CD14-positive monocyte (primary cell): ENCODE measurements around the gene ADAMTS10. TPM values are rescaled to one million over a fixed set of nuclear protein-coding genes. Genes with fewer than 3 reads are reported as not detected.
"Not testable (repeated sequence)": the region's sequence is repeated elsewhere in the genome, so short reads cannot be mapped to it uniquely, and the experiment has no call there.

Experiments
- DNase-seq, 3 donors: peaks; one replicate each; pipeline ENCODE4 v3.0.0-alpha.2; 2011 to 2022
- H2AFZ ChIP-seq: 2 replicates; pipeline ENCODE4 v1.6.0; 2012; ENCODE audit warnings: mild to moderate bottlenecking, low read depth, low read length, inconsistent platforms; ENCODE audit not compliant: insufficient read depth, poor library complexity, severe bottlenecking
- H3K27ac ChIP-seq, 2 donors: 1 replicate in 1 of 2; 2 replicates in 1 of 2; pipeline ENCODE4 v1.5.1; 2012 to 2013; ENCODE audit warnings: low read length in 2 of 2, control low read depth in 1 of 2, inconsistent platforms in 1 of 2, low read depth in 1 of 2, mild to moderate bottlenecking in 1 of 2
- H3K27me3 ChIP-seq, 2 donors: one replicate each; pipeline versions ENCODE4 v1.6.0 to v1.6.1; 2011 to 2013; ENCODE audit warnings: low read length in 2 of 2; ENCODE audit not compliant: control insufficient read depth in 2 of 2, insufficient read depth in 2 of 2
- H3K36me3 ChIP-seq, 2 donors: replicated peaks in 1 of 2; 1 replicate in 1 of 2; 2 replicates in 1 of 2; pipeline versions ENCODE4 v1.5.1 to v1.6.1; 2012 to 2013; ENCODE audit warnings: low read length in 2 of 2, control low read depth in 1 of 2, inconsistent platforms in 1 of 2, mild to moderate bottlenecking in 1 of 2; ENCODE audit not compliant: insufficient read depth in 2 of 2, control insufficient read depth in 1 of 2
- H3K4me1 ChIP-seq, 2 donors: 1 replicate in 1 of 2; 2 replicates in 1 of 2; pipeline versions ENCODE4 v1.5.1 to v1.6.1; 2012 to 2013; ENCODE audit warnings: low read length in 2 of 2, control low read depth in 1 of 2, inconsistent platforms in 1 of 2, mild to moderate bottlenecking in 1 of 2, moderate library complexity in 1 of 2; ENCODE audit not compliant: insufficient read depth in 2 of 2, control insufficient read depth in 1 of 2
- H3K4me2 ChIP-seq: replicated peaks from 2 replicates; pipeline ENCODE3; 2012; ENCODE audit warnings: low read length, moderate library complexity, mild to moderate bottlenecking; ENCODE audit not compliant: poor library complexity, severe bottlenecking; ENCODE audit errors: extremely low read depth
- H3K4me3 ChIP-seq, 3 experiments: fragments of 200-600 bp in 1 of 3; sonication (generic) in 1 of 3; replicated peaks in 1 of 3; 1 replicate in 2 of 3; 2 replicates in 1 of 3; pipeline ENCODE4 v1.5.1; 2011 to 2013; ENCODE audit warnings: low read length in 3 of 3, mild to moderate bottlenecking in 3 of 3, control low read depth in 2 of 3, low read depth in 2 of 3, inconsistent platforms in 1 of 3, moderate library complexity in 1 of 3
- H3K79me2 ChIP-seq: 2 replicates; pipeline ENCODE4 v1.6.0; 2012; ENCODE audit warnings: mild to moderate bottlenecking, control low read depth, inconsistent platforms, low read length, moderate library complexity; ENCODE audit not compliant: insufficient read depth
- H3K9ac ChIP-seq: 2 replicates; pipeline ENCODE4 v1.6.0; 2017; ENCODE audit warnings: low read length, mild to moderate bottlenecking; ENCODE audit not compliant: insufficient read depth, poor library complexity, severe bottlenecking
- H3K9me3 ChIP-seq, 2 donors: replicated peaks in 1 of 2; 1 replicate in 1 of 2; 2 replicates in 1 of 2; pipeline versions ENCODE4 v1.5.1 to v1.6.1; 2012 to 2013; ENCODE audit warnings: low read length in 2 of 2, control low read depth in 1 of 2; ENCODE audit not compliant: control insufficient read depth in 1 of 2, insufficient read depth in 1 of 2
- H4K20me1 ChIP-seq: 2 replicates; pipeline ENCODE4 v1.6.0; 2012; ENCODE audit warnings: mild to moderate bottlenecking, low read length, control low read depth, moderate library complexity; ENCODE audit not compliant: insufficient read depth
- H3K27ac Mint-ChIP-seq, 7 donors: one replicate each; pipeline ENCODE4 v1.8.0; 2020; ENCODE audit warnings: mild to moderate bottlenecking in 7 of 7, mixed read lengths in 7 of 7, moderate library complexity in 6 of 7, inconsistent platforms in 2 of 7
- H3K27me3 Mint-ChIP-seq, 3 donors: one replicate each; pipeline ENCODE4 v1.8.0; 2021 to 2022; ENCODE audit warnings: low read depth in 3 of 3, mild to moderate bottlenecking in 3 of 3, mixed read lengths in 3 of 3, moderate library complexity in 3 of 3, inconsistent platforms in 1 of 3
- H3K36me3 Mint-ChIP-seq, 2 donors: one replicate each; pipeline ENCODE4 v1.8.0; 2020; ENCODE audit warnings: mixed read lengths in 2 of 2, inconsistent platforms in 1 of 2, mild to moderate bottlenecking in 1 of 2
- H3K4me1 Mint-ChIP-seq: one replicate; pipeline ENCODE4 v1.8.0; 2020; ENCODE audit warnings: mild to moderate bottlenecking, mixed read lengths
- H3K4me3 Mint-ChIP-seq, 2 donors: one replicate each; pipeline ENCODE4 v1.8.0; 2020; ENCODE audit warnings: mild to moderate bottlenecking in 2 of 2, mixed read lengths in 2 of 2, moderate library complexity in 1 of 2
- H3K9me3 Mint-ChIP-seq, 7 donors: one replicate each; pipeline ENCODE4 v1.8.0; 2020 to 2022; ENCODE audit warnings: mixed read lengths in 7 of 7, mild to moderate bottlenecking in 6 of 7, moderate library complexity in 6 of 7, inconsistent platforms in 2 of 7
- CTCF ChIP-seq: fragments of 200-600 bp; IDR thresholded peaks from one replicate; pipeline ENCODE4 v1.8.0; 2022; ENCODE audit warnings: antibody characterized with exemption, mild to moderate bottlenecking
- WGBS: methylation state at CpG from one replicate; pipeline ENCODE4 v1.1.5; 2013; ENCODE audit warnings: missing lambda C conversion rate; ENCODE audit not compliant: insufficient coverage; 5-methylcytosine and 5-hydroxymethylcytosine counted together
- intact Hi-C, 2 donors: fragments of 100-400 bp; cut with micrococcal nuclease; formaldehyde crosslinking; loops; one replicate each; pipeline versions ENCODE4 v1.15.0 to v1.15.1; 2023
- polyA plus RNA-seq, 3 donors: library from polyadenylated mRNA; depleted of rRNA in 1 of 3; unstranded in 2 of 3; stranded (reverse) in 1 of 3; fragments of 300-500 nt in 2 of 3; fragments of >200 nt in 1 of 3; fragmentation: Illumina TruSeq in 2 of 3; gene quantifications; 1 replicate in 2 of 3; 2 replicates in 1 of 3; pipeline ENCODE4 v1.2.3, GENCODE V29; 2012 to 2021

ADAMTS10 gene
- polyA plus RNA-seq, 3 donors = 2.3 TPM; not detected in 2

- peak overlapping the region in 1 of 7 donors; percentile 29 for H3K27ac Mint-ChIP-seq
Measured at GRCh38 chr19:8629184-8629583, 18.7 kb upstream of the ADAMTS10 start.

GRCh38 chr19:8626842-8627241 lies 16.3 kb upstream of the ADAMTS10 start:
- Histone ChIP-seq H3K79me2 (no peaks in the 10 kb centered on the region), H3K4me1 (no peaks in the 10 kb centered on the region), H3K9me3 (no peaks in the 10 kb centered on the region), H3K4me2 (no peak overlapping the region), H4K20me1 (no peaks in the 10 kb centered on the region), H3K4me3 (no peak overlapping the region), H2AFZ (no peak overlapping the region), H3K27ac (no peak overlapping the region), H3K27me3 (no peaks in the 10 kb centered on the region), H3K36me3 (no peaks in the 10 kb centered on the region), H3K9ac (no peak overlapping the region)
- H3K27me3 Mint-ChIP-seq = peaks cover 0 to 3% (median 1%) of the 10 kb centered on the region in 3 donors
- DNase-seq = no peak
- TF ChIP-seq CTCF = no peak
- H3K9me3 Mint-ChIP-seq = peaks cover 0 to 8% (median 4%) of the 10 kb centered on the region in 7 donors
- intact Hi-C loops = no loop called here
- no peaks in the 10 kb centered on the region for H3K4me1 Mint-ChIP-seq
- H3K4me3 Mint-ChIP-seq = no peak overlapping the region
- WGBS = 97% methylated on average over 7 of the region's 8 CpGs
- peaks cover 0 to 7% of the 10 kb centered on the region in 2 donors for H3K36me3 Mint-ChIP-seq
- H3K27ac Mint-ChIP-seq = peak overlapping the region in 1 of 7 donors; percentile 18

More at GRCh38 chr19:8629184-8629583, 18.7 kb upstream of the ADAMTS10 start:
- no peak for DNase-seq
- Mint-ChIP-seq H3K27me3 (peaks cover 0 to 2% (median 1%) of the 10 kb centered on the region in 3 donors), H3K4me3 (no peak overlapping the region), H3K4me1 (peaks cover 5% of the 10 kb centered on the region), H3K9me3 (peaks cover 0 to 8% (median 5%) of the 10 kb centered on the region in 7 donors), H3K36me3 (peaks cover 0 to 7% of the 10 kb centered on the region in 2 donors)
- Histone ChIP-seq H3K36me3 (no peaks in the 10 kb centered on the region), H3K9ac (no peak overlapping the region), H4K20me1 (no peaks in the 10 kb centered on the region), H3K27me3 (no peaks in the 10 kb centered on the region), H2AFZ (no peak overlapping the region), H3K4me2 (no peak overlapping the region), H3K9me3 (no peaks in the 10 kb centered on the region), H3K4me3 (no peak overlapping the region), H3K27ac (no peak overlapping the region), H3K79me2 (no peaks in the 10 kb centered on the region), H3K4me1 (no peaks in the 10 kb centered on the region)
- no peak for TF ChIP-seq CTCF
- 100% methylated on average over 1 of the region's 2 CpGs for WGBS
- intact Hi-C loops = no loop called here

GRCh38 chr19:8622886-8623285 lies 12.4 kb upstream of the ADAMTS10 start:
- H3K27ac ChIP-seq, H4K20me1 ChIP-seq, H3K9me3 ChIP-seq, H2AFZ ChIP-seq, intact Hi-C loops, H3K4me1 Mint-ChIP-seq, H3K36me3 ChIP-seq, H3K4me1 ChIP-seq, H3K9ac ChIP-seq, H3K27me3 ChIP-seq, H3K27ac Mint-ChIP-seq, H3K4me3 ChIP-seq, H3K4me3 Mint-ChIP-seq, H3K79me2 ChIP-seq, H3K36me3 Mint-ChIP-seq, DNase-seq, H3K9me3 Mint-ChIP-seq, H3K4me2 ChIP-seq: not testable (repeated sequence)
- peaks cover 2 to 11% (median 9%) of the 10 kb centered on the region in 3 donors for H3K27me3 Mint-ChIP-seq
- 40% methylated on average over 2 of the region's 4 CpGs for WGBS
